Sigmoid colon (tissue), 7 donors: ENCODE results near the gene SFXN5. TPM values are rescaled to one million over a fixed set of nuclear protein-coding genes. Genes with fewer than 3 reads are reported as not detected.

ENCODE experiments used
- DNase-seq: peaks from one replicate; pipeline ENCODE4 v3.0.0-alpha.2; 2019
- H3K27ac ChIP-seq, 4 donors: fragments of 200-600 bp; sonication (generic); one replicate each; pipeline ENCODE4 v1.5.1; 2016 to 2019; ENCODE audit warnings: mild to moderate bottlenecking in 1 of 4
- H3K27me3 ChIP-seq, 3 donors: fragments of 200-600 bp; sonication (generic); one replicate each; pipeline ENCODE4 v1.5.1; 2019; ENCODE audit warnings: mild to moderate bottlenecking in 1 of 3
- H3K36me3 ChIP-seq, 4 donors: fragments of 200-600 bp; sonication (generic); one replicate each; pipeline ENCODE4 v1.5.1; 2016 to 2019
- H3K4me1 ChIP-seq, 4 donors: fragments of 200-600 bp; sonication (generic); one replicate each; pipeline ENCODE4 v1.5.1; 2017 to 2019
- H3K4me3 ChIP-seq, 4 donors: fragments of 200-600 bp; sonication (generic); one replicate each; pipeline ENCODE4 v1.5.1; 2017 to 2019; ENCODE audit warnings: mild to moderate bottlenecking in 2 of 4, moderate library complexity in 1 of 4
- H3K9me3 ChIP-seq, 4 donors: fragments of 200-600 bp in 3 of 4; sonication (generic) in 3 of 4; one replicate each; pipeline versions ENCODE4 v1.5.1 to v1.6.1; 2013 to 2019
- EP300 ChIP-seq, 4 donors: sonication (generic); formaldehyde crosslinking; IDR thresholded peaks; one replicate each; pipeline ENCODE4 v1.6.1; 2017; ENCODE audit warnings: antibody characterized with exemption in 4 of 4
- POLR2A ChIP-seq, 2 donors: fragments of 450-650 bp; IDR thresholded peaks; one replicate each; pipeline ENCODE4 v1.6.1; 2016; ENCODE audit warnings: antibody characterized with exemption in 2 of 2, mild to moderate bottlenecking in 2 of 2, moderate library complexity in 2 of 2
- POLR2AphosphoS5 ChIP-seq, 4 donors: sonication (generic); formaldehyde crosslinking; IDR thresholded peaks; one replicate each; pipeline ENCODE4 v1.6.1; 2017; ENCODE audit warnings: antibody characterized with exemption in 4 of 4
- WGBS, 2 donors: extraction: QIAGEN DNeasy Blood & Tissue Kit; methylation state at CpG; one replicate each; pipeline ENCODE4 v1.1.7; 2013; 5-methylcytosine and 5-hydroxymethylcytosine counted together
- intact Hi-C: fragments of 100-400 bp; cut with DNase I; formaldehyde crosslinking; loops from one replicate; pipeline ENCODE4 v1.15.1; 2023
- polyA plus RNA-seq, 3 donors: library from polyadenylated mRNA; stranded (reverse); fragments of 200-250 nt; gene quantifications; one replicate each; pipeline ENCODE4 v1.2.3, GENCODE V29; 2013
- total RNA-seq, 4 donors: library from RNA; depleted of rRNA; stranded (reverse); fragments of >200 nt; gene quantifications; one replicate each; pipeline ENCODE4 v1.1.0, GENCODE V29; 2016
- TF ChIP-seq, protein P1 (sequence below), 4 experiments: fragments of 450-650 bp in 3 of 4; fragments of 200-600 bp in 1 of 4; IDR thresholded peaks; one replicate each; pipeline ENCODE4 v1.5.1; 2016 to 2019; ENCODE audit warnings: antibody characterized with exemption in 4 of 4, mild to moderate bottlenecking in 3 of 4, moderate library complexity in 2 of 4
- donor health status: healthy with polysubstance abuse.
- donor health status: Bipolar disorder and iron deficiency.
- donor health status: healthy.

SFXN5 gene
- total and polyA plus RNA-seq, 7 donors, result 5.4 to 27.1 (median 11.1) TPM

DNA sequence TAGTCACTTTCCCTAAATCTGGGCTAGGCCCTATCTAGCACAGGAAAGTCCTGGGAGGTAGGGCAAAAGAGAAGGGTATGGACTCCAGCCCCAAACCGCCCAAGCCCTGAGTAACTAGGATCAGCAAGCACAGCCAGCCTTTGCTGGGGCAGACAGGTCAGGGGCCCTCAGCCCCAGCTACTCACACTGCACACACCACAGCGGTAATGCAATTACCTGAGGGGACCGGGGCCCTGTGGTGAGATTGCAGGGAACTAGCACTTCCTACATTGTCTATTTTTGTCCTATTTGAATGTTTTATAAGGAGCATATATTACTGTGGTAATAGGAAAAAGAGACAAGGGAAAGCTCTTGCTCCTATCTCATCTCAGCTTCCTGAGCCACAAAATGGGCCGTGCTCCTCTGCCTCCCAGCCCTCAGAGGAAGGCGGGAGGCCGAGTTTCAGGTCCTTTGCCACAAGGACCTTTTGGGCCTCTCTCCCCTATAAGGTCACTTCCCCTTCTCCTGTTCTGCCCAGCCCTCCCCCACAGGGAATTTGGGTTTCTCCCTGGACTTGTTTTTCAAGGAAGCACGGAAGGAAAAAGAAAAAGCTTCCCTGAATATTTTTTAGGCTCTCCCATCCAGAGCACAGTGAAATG lies 20.8 kb upstream of the SFXN5 start:
- Histone ChIP-seq H3K9me3 (no peaks in the 10 kb centered on the region), H3K4me3 (no peak overlapping the region), H3K4me1 (peaks cover 0 to 54% (median 29%) of the 10 kb centered on the region in 4 donors), H3K27me3 (no peaks in the 10 kb centered on the region), H3K36me3 (peaks cover 3 to 12% (median 9%) of the 10 kb centered on the region in 4 donors), H3K27ac (no peak overlapping the region)
- WGBS, 2 donors, result 60 to 76% methylated on average over 7 of the region's 7 CpGs
- intact Hi-C loops, result no loop called here
- DNase-seq, result no peak
- TF ChIP-seq POLR2AphosphoS5 (IDR thresholded peaks at IDR 0.05), result no peak
- no peak for TF ChIP-seq EP300 (IDR thresholded peaks at IDR 0.05)
- TF ChIP-seq POLR2A (IDR thresholded peaks at IDR 0.05), result no peak
- TF ChIP-seq, protein P1, sequence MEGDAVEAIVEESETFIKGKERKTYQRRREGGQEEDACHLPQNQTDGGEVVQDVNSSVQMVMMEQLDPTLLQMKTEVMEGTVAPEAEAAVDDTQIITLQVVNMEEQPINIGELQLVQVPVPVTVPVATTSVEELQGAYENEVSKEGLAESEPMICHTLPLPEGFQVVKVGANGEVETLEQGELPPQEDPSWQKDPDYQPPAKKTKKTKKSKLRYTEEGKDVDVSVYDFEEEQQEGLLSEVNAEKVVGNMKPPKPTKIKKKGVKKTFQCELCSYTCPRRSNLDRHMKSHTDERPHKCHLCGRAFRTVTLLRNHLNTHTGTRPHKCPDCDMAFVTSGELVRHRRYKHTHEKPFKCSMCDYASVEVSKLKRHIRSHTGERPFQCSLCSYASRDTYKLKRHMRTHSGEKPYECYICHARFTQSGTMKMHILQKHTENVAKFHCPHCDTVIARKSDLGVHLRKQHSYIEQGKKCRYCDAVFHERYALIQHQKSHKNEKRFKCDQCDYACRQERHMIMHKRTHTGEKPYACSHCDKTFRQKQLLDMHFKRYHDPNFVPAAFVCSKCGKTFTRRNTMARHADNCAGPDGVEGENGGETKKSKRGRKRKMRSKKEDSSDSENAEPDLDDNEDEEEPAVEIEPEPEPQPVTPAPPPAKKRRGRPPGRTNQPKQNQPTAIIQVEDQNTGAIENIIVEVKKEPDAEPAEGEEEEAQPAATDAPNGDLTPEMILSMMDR (IDR thresholded peaks at IDR 0.05), result no peak

DNA sequence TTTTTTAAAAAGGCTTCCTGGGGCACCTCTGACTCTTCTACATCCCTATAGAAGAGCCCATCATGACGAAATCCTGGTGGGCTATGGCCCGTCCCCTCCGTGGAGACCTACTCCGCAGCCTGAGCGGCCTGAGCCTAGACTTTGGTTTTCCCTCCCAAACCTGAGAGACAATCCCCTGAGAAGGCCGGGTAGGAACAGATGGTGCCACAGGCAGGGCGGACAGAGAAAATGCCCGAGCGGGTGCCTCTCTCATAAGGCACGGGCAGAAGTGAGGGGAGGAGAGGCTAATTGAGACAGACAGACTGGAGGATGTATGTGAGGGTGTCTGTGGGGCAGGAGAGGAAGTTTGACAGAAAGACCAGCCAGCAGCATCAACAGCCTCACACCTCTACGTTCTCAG lies 20.2 kb upstream of the SFXN5 start:
- peaks cover 0 to 60% (median 29%) of the 10 kb centered on the region in 4 donors for H3K4me1 ChIP-seq
- TF ChIP-seq POLR2AphosphoS5 (IDR thresholded peaks at IDR 0.05) (no peak), EP300 (IDR thresholded peaks at IDR 0.05) (no peak), POLR2A (IDR thresholded peaks at IDR 0.05) (no peak)
- TF ChIP-seq, protein P1 (IDR thresholded peaks at IDR 0.05), result no peak
- no peak overlapping the region for H3K27ac ChIP-seq
- intact Hi-C loops, result no loop called here
- H3K9me3 ChIP-seq, result no peaks in the 10 kb centered on the region
- no peak overlapping the region for H3K4me3 ChIP-seq
- no peak for DNase-seq
- H3K36me3 ChIP-seq, result peaks cover 7 to 18% (median 9%) of the 10 kb centered on the region in 4 donors
- no peaks in the 10 kb centered on the region for H3K27me3 ChIP-seq
- 91 to 96% methylated on average over 11 of the region's 11 CpGs for WGBS, 2 donors

DNA sequence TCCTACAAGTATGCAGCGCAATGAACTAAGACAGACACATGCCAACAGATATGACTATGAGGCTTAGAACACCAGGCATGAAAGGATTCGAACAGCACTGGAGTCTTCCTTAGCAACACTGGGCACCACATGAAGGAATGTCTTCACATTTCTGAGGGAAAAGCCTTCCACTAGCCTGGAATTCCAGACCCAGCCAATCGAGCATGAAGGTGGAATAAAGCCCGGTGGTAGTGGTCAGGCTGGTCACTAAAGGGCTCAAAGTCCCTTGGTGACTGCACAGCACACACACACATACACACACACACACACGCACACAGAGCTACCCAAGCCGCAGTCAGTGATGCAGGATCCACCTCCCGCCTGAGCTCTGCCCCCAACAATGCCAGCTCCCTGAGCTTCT lies 19.7 kb upstream of the SFXN5 start:
- Histone ChIP-seq H3K36me3 (peaks cover 7 to 23% (median 9%) of the 10 kb centered on the region in 4 donors), H3K4me3 (no peak overlapping the region), H3K4me1 (peaks cover 0 to 60% (median 31%) of the 10 kb centered on the region in 4 donors), H3K27ac (no peak overlapping the region), H3K27me3 (no peaks in the 10 kb centered on the region), H3K9me3 (no peaks in the 10 kb centered on the region)
- TF ChIP-seq EP300 (IDR thresholded peaks at IDR 0.05) (no peak), POLR2A (IDR thresholded peaks at IDR 0.05) (no peak), POLR2AphosphoS5 (IDR thresholded peaks at IDR 0.05) (no peak)
- TF ChIP-seq, protein P1 (IDR thresholded peaks at IDR 0.05), result no peak
- intact Hi-C loops, result no loop called here
- WGBS, 2 donors, result 88 to 92% methylated on average over 7 of the region's 7 CpGs
- DNase-seq, result no peak

GRCh38 chr2:73089270-73090030 lies 17.9 kb upstream of the SFXN5 start:
- H3K9me3 ChIP-seq, result no peaks in the 10 kb centered on the region
- no peaks in the 10 kb centered on the region for H3K27me3 ChIP-seq
- TF ChIP-seq, protein P1 (IDR thresholded peaks at IDR 0.05), result no peak
- TF ChIP-seq EP300 (IDR thresholded peaks at IDR 0.05) (no peak), POLR2A (IDR thresholded peaks at IDR 0.05) (no peak), POLR2AphosphoS5 (IDR thresholded peaks at IDR 0.05) (peak in 1 of 4 donors; percentile 13)
- H3K4me3 ChIP-seq, result no peak overlapping the region
- intact Hi-C loops, result loop anchor here (5.0 to 10.0 kb wide), 2 partner anchors 88 to 95 kb away; no protein-coding TSS in a partner anchor
- H3K4me1 ChIP-seq, result peaks cover 0 to 72% (median 40%) of the 10 kb centered on the region in 4 donors
- DNase-seq, result no peak
- 85 to 86% methylated on average over 11 of the region's 11 CpGs for WGBS, 2 donors
- peaks cover 7 to 28% (median 9%) of the 10 kb centered on the region in 4 donors for H3K36me3 ChIP-seq
- peak overlapping the region in 3 of 4 donors; percentile 46 to 75 (median 69) for H3K27ac ChIP-seq
